K562 (cell line): ENCODE results near the gene ITGB2. TPM values are rescaled to one million over a fixed set of nuclear protein-coding genes. Genes with fewer than 3 reads are reported as not detected.

Experiments
- ADNP ChIP-seq: fragments of 200-800 bp; sonication (Bioruptor generic); IDR thresholded peaks from 2 replicates; pipeline ENCODE4 v1.6.1; 2016; ENCODE audit warnings: missing genetic modification characterization, missing compliant biosample characterization
- CCAR2 ChIP-seq: fragments of 200-400 bp; formaldehyde crosslinking; IDR thresholded peaks from 2 replicates; pipeline ENCODE4 v1.6.1; 2017; ENCODE audit warnings: mild to moderate bottlenecking, low read depth, low read length
- COPS2 ChIP-seq: fragments of 450-650 bp; conservative IDR thresholded peaks from 2 replicates; pipeline ENCODE4 v1.6.1; 2016; ENCODE audit warnings: mild to moderate bottlenecking, moderate library complexity
- EGR1 ChIP-seq: fragments of 450-650 bp; conservative IDR thresholded peaks from 2 replicates; pipeline ENCODE4 v1.6.1; 2017; ENCODE audit warnings: mild to moderate bottlenecking
- FOXJ2 ChIP-seq: fragments of 200-800 bp; sonication (Bioruptor generic); IDR thresholded peaks from 2 replicates; pipeline ENCODE4 v1.6.1; 2016; ENCODE audit warnings: missing genetic modification characterization, missing compliant biosample characterization
- FOXM1 ChIP-seq, 2 experiments: fragments of 450-650 bp in 1 of 2; sonication (generic) in 1 of 2; formaldehyde crosslinking in 1 of 2; IDR thresholded peaks; 2 replicates each; pipeline versions ENCODE4 v1.6.1 to v1.9.0; 2017 to 2022; ENCODE audit warnings: low read depth in 2 of 2, mild to moderate bottlenecking in 2 of 2, missing genetic modification reagents in 1 of 2, moderate library complexity in 1 of 2
- NRF1 ChIP-seq, 2 experiments: fragments of 450-650 bp; IDR thresholded peaks in 1 of 2; conservative IDR thresholded peaks in 1 of 2; 2 replicates each; pipeline ENCODE4 v1.6.1; 2014; ENCODE audit warnings: mild to moderate bottlenecking in 2 of 2
- PHF20 ChIP-seq: fragments of 450-650 bp; IDR thresholded peaks from 2 replicates; pipeline ENCODE4 v1.6.1; 2018; ENCODE audit not compliant: partially characterized antibody
- POLR2AphosphoS5 ChIP-seq: IDR thresholded peaks from 2 replicates; pipeline ENCODE4 v1.6.1; 2011; ENCODE audit warnings: mild to moderate bottlenecking, low read depth, low read length, moderate library complexity; ENCODE audit not compliant: control insufficient read depth, insufficient read depth
- POLR2G ChIP-seq: fragments of 200-400 bp; formaldehyde crosslinking; IDR thresholded peaks from 2 replicates; pipeline ENCODE4 v1.6.1; 2017; ENCODE audit warnings: low read depth, mild to moderate bottlenecking, antibody characterized with exemption, low read length, moderate library complexity
- STAT5B ChIP-seq: fragments of 250-450 bp; sonication (Bioruptor Pico); IDR thresholded peaks from 2 replicates; pipeline ENCODE4 v1.8.0; 2021; ENCODE audit warnings: mild to moderate bottlenecking, inconsistent platforms
- TBL1XR1 ChIP-seq, 2 experiments: IDR thresholded peaks; 2 replicates each; pipeline ENCODE4 v1.6.1; 2012; ENCODE audit warnings: improper control_type of control experiment in 2 of 2, low read length in 2 of 2, mild to moderate bottlenecking in 1 of 2
- ZNF232 ChIP-seq: sonication (generic); formaldehyde crosslinking; IDR thresholded peaks from 2 replicates; pipeline ENCODE4 v1.8.0; 2022; ENCODE audit warnings: mild to moderate bottlenecking, missing genetic modification reagents
- ZNF277 ChIP-seq: fragments of 250-450 bp; sonication (Bioruptor Pico); IDR thresholded peaks from 2 replicates; pipeline ENCODE4 v1.8.0; 2022; ENCODE audit warnings: inconsistent platforms, mild to moderate bottlenecking, moderate library complexity, borderline replicate concordance
- ZNF3 ChIP-seq: fragments of 250-450 bp; sonication (Bioruptor Pico); IDR thresholded peaks from 2 replicates; pipeline ENCODE4 v1.5.0; 2021; ENCODE audit warnings: mild to moderate bottlenecking, moderate library complexity
- ZNF408 ChIP-seq: fragments of 250-450 bp; sonication (Bioruptor Pico); IDR thresholded peaks from 2 replicates; pipeline ENCODE4 v1.4.0; 2020; ENCODE audit warnings: low read depth, mild to moderate bottlenecking, moderate library complexity
- ZNF609 ChIP-seq: sonication (generic); formaldehyde crosslinking; IDR thresholded peaks from 2 replicates; pipeline ENCODE4 v1.8.1; 2023; ENCODE audit warnings: missing genetic modification reagents, mild to moderate bottlenecking, borderline replicate concordance
- polyA plus RNA-seq, 8 experiments: library from polyadenylated mRNA; depleted of rRNA in 4 of 8; stranded (reverse) in 5 of 8; unstranded in 3 of 8; fragments of >200 nt; fragmentation: Nextera tagmentation in 2 of 8; fragmentation: Illumina TruSeq in 1 of 8; extraction: Ambion mirVana in 2 of 8; extraction: Trizol in 1 of 8; gene quantifications; 2 replicates each; pipeline versions ENCODE4 v1.2.1 to v1.2.3, GENCODE V29; 2011 to 2014; ENCODE audit warnings: inconsistent platforms in 1 of 8, missing spikeins in 1 of 8
- total RNA-seq, 7 experiments: library from RNA; depleted of rRNA in 6 of 7; stranded (reverse); fragments of >200 nt in 6 of 7; fragmentation: Illumina TruSeq in 2 of 7; extraction: Trizol in 2 of 7; gene quantifications; 2 replicates each; pipeline versions ENCODE4 v1.2.1 to v1.2.3, GENCODE V29; 2011 to 2021; ENCODE audit warnings: low replicate concordance in 1 of 7
- TF ChIP-seq, protein P1 (sequence below): fragments of 250-450 bp; sonication (Bioruptor Pico); IDR thresholded peaks from 2 replicates; pipeline ENCODE4 v1.8.0; 2022; ENCODE audit warnings: moderate library complexity, mild to moderate bottlenecking, inconsistent platforms

Gene ITGB2
- total and polyA plus RNA-seq, 9 of the 15 experiments (the other 6 are each of a cell fraction or from before 2014, with no cell fraction given), result 0.07 to 1.3 (median 0.51) TPM; not detected in 2

GRCh38 chr21:44872649-44873355 is 47.9 kb downstream of the ITGB2 start (continued):
- TF ChIP-seq ZNF609 (CRISPR knock-in tag), result no peak
- no peak; the same call in 1 of the 2 replicates for TF ChIP-seq EGR1
- no peak for TF ChIP-seq ZNF232
- no peak for TF ChIP-seq STAT5B (CRISPR knock-in tag)
- TF ChIP-seq ZNF3 (CRISPR knock-in tag), result no peak
- TF ChIP-seq FOXM1 (IDR thresholded peaks at IDR 0.05; ENCODE audit: low read depth), result no peak
- TF ChIP-seq FOXM1 (CRISPR knock-in tag; IDR thresholded peaks at IDR 0.05; ENCODE audit: low read depth), result no peak
- TF ChIP-seq COPS2, result no peak
- TF ChIP-seq NRF1 (conservative IDR thresholded peaks at IDR 0.05 in 1 of 2, IDR thresholded peaks at IDR 0.05 in 1 of 2), result peak in 1 of 2 experiments; percentile 31; a peak in 3 of 4 replicates
- no peak for TF ChIP-seq ADNP (tag)
- no peak for TF ChIP-seq POLR2G
- TF ChIP-seq FOXJ2 (tag), result no peak
- no peak for TF ChIP-seq TBL1XR1 (IDR thresholded peaks at IDR 0.05; ENCODE audit: low read length in 2 of 2)
- no peak for TF ChIP-seq POLR2AphosphoS5
- no peak for TF ChIP-seq ZNF277 (CRISPR knock-in tag)
- no peak for TF ChIP-seq ZNF408 (CRISPR knock-in tag)
- peak; percentile 7 for TF ChIP-seq PHF20
- TF ChIP-seq, protein P1, sequence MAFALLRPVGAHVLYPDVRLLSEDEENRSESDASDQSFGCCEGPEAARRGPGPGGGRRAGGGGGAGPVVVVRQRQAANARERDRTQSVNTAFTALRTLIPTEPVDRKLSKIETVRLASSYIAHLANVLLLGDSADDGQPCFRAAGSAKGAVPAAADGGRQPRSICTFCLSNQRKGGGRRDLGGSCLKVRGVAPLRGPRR, result no peak
- no peak for TF ChIP-seq CCAR2
